Common myeloid progenitor, CD34-positive (primary cell): Measurements from ENCODE around the gene ZFPM1.
A peak's percentile ranks its signal among the peaks of the same experiment; 100 is the strongest.
"Not testable (repeated sequence)": the region's sequence is repeated elsewhere in the genome, so short reads cannot be mapped to it uniquely, and the experiment has no call there.

Experiments
- CTCF ChIA-PET: fragments of 350-600 bp; sonication (Branson Sonifier 250); formaldehyde crosslinking; loops from one replicate; lab custom pipeline; 2021; ENCODE audit warnings: antibody characterized with exemption; lab: Charles Lee
- POLR2A ChIA-PET: fragments of 350-600 bp; sonication (Branson Sonifier 250); formaldehyde crosslinking; loops from one replicate; lab custom pipeline; 2021; ENCODE audit warnings: antibody characterized with exemption; lab: Charles Lee
- DNase-seq, 3 donors: peaks; one replicate each; pipeline versions ENCODE4 v3.0.0 to v3.0.0-alpha.2; 2013
- H3K27ac ChIP-seq, 2 experiments: 1 replicate in 1 of 2; 2 replicates in 1 of 2; pipeline ENCODE4 v1.7.0; 2013; ENCODE audit warnings: inconsistent platforms in 2 of 2, low read length in 2 of 2, mild to moderate bottlenecking in 2 of 2, low read depth in 1 of 2, moderate library complexity in 1 of 2; ENCODE audit not compliant: severe bottlenecking in 2 of 2, insufficient read depth in 1 of 2, poor library complexity in 1 of 2
- H3K27me3 ChIP-seq, 5 experiments: replicated peaks in 2 of 5; 1 replicate in 3 of 5; 2 replicates in 2 of 5; pipeline versions ENCODE4 v1.6.1 to v1.7.0; 2013; ENCODE audit warnings: low read length in 4 of 5, mild to moderate bottlenecking in 2 of 5, moderate library complexity in 2 of 5, inconsistent platforms in 1 of 5; ENCODE audit not compliant: insufficient read depth in 5 of 5, control insufficient read depth in 4 of 5
- H3K36me3 ChIP-seq, 4 experiments: 1 replicate in 2 of 4; 2 replicates in 2 of 4; pipeline versions ENCODE4 v1.6.1 to v1.7.0; 2013; ENCODE audit warnings: low read length in 3 of 4, control low read depth in 1 of 4, mild to moderate bottlenecking in 1 of 4; ENCODE audit not compliant: control insufficient read depth in 4 of 4, insufficient read depth in 4 of 4
- H3K4me1 ChIP-seq, 4 experiments: 1 replicate in 3 of 4; 2 replicates in 1 of 4; pipeline versions ENCODE4 v1.6.1 to v1.7.1; 2013; ENCODE audit warnings: low read length in 3 of 4, mild to moderate bottlenecking in 3 of 4, control low read depth in 1 of 4, inconsistent platforms in 1 of 4, moderate library complexity in 1 of 4; ENCODE audit not compliant: control insufficient read depth in 4 of 4, insufficient read depth in 4 of 4; ENCODE audit errors: control extremely low read depth in 1 of 4
- H3K4me3 ChIP-seq, 7 experiments: 1 replicate in 4 of 7; 2 replicates in 3 of 7; pipeline versions ENCODE4 v1.5.1 to v1.7.0; 2013; ENCODE audit warnings: mild to moderate bottlenecking in 7 of 7, low read length in 6 of 7, moderate library complexity in 6 of 7, inconsistent platforms in 2 of 7, low read depth in 2 of 7, control low read depth in 1 of 7; ENCODE audit not compliant: insufficient read depth in 4 of 7, control insufficient read depth in 1 of 7; ENCODE audit errors: extremely low read depth in 1 of 7
- H3K9me3 ChIP-seq, 5 experiments: 1 replicate in 4 of 5; 2 replicates in 1 of 5; pipeline versions ENCODE4 v1.6.1 to v1.7.1; 2013; ENCODE audit warnings: low read length in 4 of 5, mild to moderate bottlenecking in 2 of 5, inconsistent platforms in 1 of 5, low read depth in 1 of 5, moderate library complexity in 1 of 5; ENCODE audit not compliant: control insufficient read depth in 4 of 5, insufficient read depth in 2 of 5; ENCODE audit errors: control extremely low read depth in 1 of 5
- WGBS: methylation state at CpG from one replicate; pipeline ENCODE4 v1.1.5; 2013; ENCODE audit not compliant: insufficient coverage; 5-methylcytosine and 5-hydroxymethylcytosine counted together

The ZFPM1 gene

DNA sequence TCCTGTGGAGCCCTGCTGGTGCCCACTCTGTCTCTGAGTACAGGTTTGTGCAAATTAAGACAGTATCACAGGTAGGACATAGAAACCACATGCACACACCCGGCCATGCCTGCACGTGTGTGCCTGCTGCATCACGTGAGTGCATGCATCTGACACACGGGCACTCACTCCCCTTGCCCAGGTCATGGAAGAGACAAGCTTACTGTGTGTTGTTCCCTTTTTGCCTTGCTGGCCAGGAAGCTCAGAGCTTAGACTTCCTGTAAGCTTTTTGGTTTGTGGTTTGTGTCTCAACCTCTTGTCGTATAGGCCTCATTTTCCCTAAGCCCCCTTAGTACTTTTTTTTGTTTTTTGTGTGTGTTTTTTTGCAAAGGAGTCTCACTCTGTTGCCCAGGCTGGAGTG lies 45.3 kb upstream of the ZFPM1 start:
- ChIA-PET POLR2A (no interaction called here), CTCF (interaction anchor here (1.0 kb wide), 1 partner anchor 8 kb away, joined by 3 read pairs; no protein-coding TSS in a partner anchor)
- no peaks in the 10 kb centered on the region for H3K9me3 ChIP-seq
- H3K4me3 ChIP-seq, result no peak overlapping the region
- peak; percentile 31 to 65 (median 60) for DNase-seq
- H3K4me1 ChIP-seq, result peaks cover 0 to 29% (median 9%) of the 10 kb centered on the region in 4 experiments
- no peak overlapping the region for H3K27ac ChIP-seq
- no peaks in the 10 kb centered on the region for H3K36me3 ChIP-seq
- 12% methylated on average over 4 of the region's 5 CpGs for WGBS
- H3K27me3 ChIP-seq, result no peaks in the 10 kb centered on the region

DNA sequence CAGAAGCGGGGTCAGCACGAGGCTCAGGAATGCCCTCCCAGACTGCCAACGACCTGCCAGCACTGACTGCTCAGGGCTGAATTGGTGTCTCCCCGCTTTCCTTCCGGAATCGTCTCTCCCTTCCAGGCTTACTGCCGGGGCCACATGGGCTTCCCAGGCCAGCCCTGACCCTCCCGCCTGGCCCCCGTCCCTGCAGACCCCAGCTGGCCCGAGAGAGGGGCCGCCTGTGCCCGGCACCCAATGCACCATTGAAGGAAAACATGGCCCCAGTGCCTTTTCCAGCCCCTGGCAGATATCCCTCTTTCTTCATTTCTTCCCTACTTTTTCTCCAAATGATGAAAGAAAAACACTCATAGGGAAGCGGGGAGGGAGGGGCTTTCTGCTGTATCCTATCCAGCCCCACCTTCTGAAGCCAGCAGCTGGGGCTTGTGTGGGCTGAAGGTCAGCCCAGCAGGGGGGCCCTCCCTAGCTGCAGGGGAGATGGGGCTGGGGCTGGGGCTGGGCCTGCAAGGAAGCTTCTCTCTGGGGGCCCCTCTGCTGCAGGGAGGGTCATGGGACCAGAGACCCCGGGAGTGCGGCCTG lies 44.4 kb upstream of the ZFPM1 start:
- ChIA-PET CTCF (no interaction called here), POLR2A (no interaction called here)
- Histone ChIP-seq H3K4me1 (peaks cover 0 to 29% (median 9%) of the 10 kb centered on the region in 4 experiments), H3K9me3 (no peaks in the 10 kb centered on the region), H3K36me3 (no peaks in the 10 kb centered on the region), H3K4me3 (no peak overlapping the region), H3K27me3 (no peaks in the 10 kb centered on the region), H3K27ac (no peak overlapping the region)
- WGBS, result 97% methylated on average over 14 of the region's 15 CpGs
- DNase-seq, result no peak

DNA sequence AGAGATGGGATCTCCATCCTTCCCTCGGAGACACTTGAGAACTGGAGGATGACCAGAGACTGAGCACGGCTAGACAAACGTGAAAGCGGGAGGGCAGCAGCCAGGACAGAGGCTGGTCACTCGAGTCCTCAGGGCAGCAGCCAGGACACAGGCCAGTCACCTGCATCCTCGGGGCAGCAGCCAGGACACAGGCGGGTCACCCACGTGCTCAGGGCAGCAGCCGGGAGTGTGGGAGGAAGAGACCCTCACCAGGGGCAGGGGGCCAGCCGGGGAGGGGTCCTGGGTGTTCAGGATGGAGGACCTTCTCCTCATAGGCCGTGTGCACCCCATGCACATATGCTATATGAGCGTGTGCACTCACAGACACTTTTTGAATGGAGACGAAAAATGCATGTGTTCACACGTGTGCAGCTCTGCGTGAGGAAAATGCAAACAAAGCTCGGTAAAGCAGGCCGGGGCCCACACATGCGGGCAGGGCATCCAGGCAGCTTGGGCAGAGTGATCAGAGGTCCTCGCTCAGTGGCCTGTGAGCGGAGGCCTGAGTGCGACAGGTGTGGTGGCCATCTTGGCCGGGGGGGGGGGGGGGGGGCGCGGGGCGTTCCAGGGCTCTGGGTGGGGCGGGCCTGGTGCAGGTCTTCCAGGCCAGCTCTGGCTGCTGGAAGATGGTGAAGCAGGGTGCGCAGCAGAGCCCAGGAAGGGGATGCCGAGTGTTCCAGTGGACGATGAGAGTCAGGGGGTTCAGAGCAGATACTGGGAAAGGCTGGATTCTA lies 43.6 kb upstream of the ZFPM1 start:
- H3K27ac ChIP-seq, result no peak overlapping the region
- no peaks in the 10 kb centered on the region for H3K36me3 ChIP-seq
- 96% methylated on average over 25 of the region's 29 CpGs for WGBS
- H3K27me3 ChIP-seq, result no peaks in the 10 kb centered on the region
- DNase-seq, result no peak
- ChIA-PET POLR2A (interaction anchor here (0.6 kb wide), 1 partner anchor 15 kb away, joined by 3 read pairs; no protein-coding TSS in a partner anchor), CTCF (no interaction called here)
- H3K9me3 ChIP-seq, result no peaks in the 10 kb centered on the region
- no peak overlapping the region for H3K4me3 ChIP-seq
- peaks cover 0 to 29% (median 9%) of the 10 kb centered on the region in 4 experiments for H3K4me1 ChIP-seq

DNA sequence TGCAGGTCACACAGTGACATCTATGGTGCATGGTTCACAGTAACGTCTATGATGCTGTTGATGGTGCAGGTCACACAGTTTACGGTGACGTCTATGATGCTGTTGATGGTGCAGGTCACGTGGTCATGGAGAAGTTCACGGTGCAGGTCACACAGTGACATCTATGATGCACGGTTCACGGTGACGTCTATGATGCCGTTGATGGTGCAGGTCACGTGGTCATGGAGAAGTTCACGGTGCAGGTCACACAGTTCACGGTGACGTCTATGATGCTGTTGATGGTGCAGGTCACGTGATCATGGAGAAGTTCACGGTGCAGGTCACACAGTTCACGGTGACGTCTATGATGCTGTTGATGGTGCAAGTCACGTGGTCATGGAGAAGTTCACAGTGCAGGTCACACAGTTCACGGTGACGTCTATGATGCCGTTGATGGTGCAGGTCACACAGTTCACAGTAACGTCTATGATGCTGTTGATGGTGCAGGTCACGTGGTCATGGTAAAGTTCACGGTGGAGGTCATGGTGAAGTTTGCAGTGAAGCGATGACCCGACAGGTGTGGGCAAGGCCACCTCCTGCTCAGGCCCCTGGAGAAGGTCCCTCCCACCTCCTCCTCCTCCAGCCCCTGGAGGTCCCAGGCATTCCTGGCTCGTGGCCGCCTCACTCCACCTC lies 42.6 kb upstream of the ZFPM1 start:
- H3K27ac ChIP-seq, H3K36me3 ChIP-seq, POLR2A ChIA-PET, H3K9me3 ChIP-seq, DNase-seq, H3K4me3 ChIP-seq, H3K27me3 ChIP-seq, CTCF ChIA-PET: not testable (repeated sequence)
- peaks cover 0 to 29% (median 9%) of the 10 kb centered on the region in 4 experiments for H3K4me1 ChIP-seq
- WGBS, result 99% methylated on average over 23 of the region's 28 CpGs

DNA sequence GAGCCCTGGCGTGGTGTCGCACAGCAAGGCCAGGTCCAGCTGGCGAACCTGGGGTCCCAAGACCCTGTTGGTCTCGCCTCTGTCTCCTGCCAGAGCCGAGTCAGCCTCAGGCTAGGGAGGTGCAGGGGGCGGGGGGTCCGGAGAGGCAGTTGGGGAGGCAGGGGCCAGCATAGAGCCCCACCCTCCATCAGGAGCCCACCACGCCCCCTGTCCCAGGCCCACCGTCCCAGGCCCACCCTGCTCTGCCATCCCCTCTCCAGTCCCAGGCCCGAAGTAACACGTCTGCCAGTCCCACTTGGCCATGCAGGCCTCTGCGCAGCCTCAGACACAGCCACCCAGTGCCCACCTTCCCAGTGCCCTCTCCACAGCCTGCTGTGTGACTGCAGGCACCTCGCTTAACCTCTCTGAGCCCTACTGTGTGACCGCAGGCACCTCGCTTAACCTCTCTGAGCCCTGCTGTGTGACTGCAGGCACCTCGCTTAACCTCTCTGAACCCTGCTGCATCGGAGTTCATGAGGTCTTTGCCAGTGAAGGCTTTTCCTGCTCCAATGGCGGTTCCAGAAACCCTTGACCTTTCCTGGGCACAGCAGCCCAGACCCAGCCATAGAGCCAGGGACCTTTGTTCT lies 41.0 kb upstream of the ZFPM1 start:
- WGBS, result 95% methylated on average over 14 of the region's 18 CpGs
- Histone ChIP-seq H3K27ac (no peak overlapping the region), H3K4me1 (peaks cover 0 to 23% (median 7%) of the 10 kb centered on the region in 4 experiments), H3K27me3 (no peaks in the 10 kb centered on the region), H3K4me3 (no peak overlapping the region), H3K9me3 (no peaks in the 10 kb centered on the region), H3K36me3 (no peaks in the 10 kb centered on the region)
- CTCF ChIA-PET, result no interaction called here
- no peak for DNase-seq
- POLR2A ChIA-PET, result no interaction called here

DNA sequence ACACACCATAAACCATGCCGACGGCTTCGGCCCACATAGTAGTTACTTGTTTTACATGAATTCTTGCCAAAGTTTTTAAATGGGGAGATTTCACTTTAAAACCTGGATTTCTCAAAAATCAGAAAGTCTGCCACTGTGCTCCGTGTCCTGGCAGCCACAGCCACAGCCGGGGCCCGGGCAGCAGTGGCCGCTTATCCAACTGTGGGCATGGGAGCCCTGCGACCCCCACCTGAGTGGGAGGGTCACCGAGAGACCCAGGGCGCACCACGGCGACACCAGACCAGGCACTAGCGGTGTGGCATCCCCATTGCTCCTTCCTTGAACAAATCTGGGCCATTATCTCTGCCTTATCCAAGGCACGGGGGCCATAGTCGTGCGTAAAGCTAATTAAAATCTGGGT lies 40.3 kb upstream of the ZFPM1 start:
- Histone ChIP-seq H3K27ac (no peak overlapping the region), H3K4me1 (peaks cover 0 to 16% (median 2%) of the 10 kb centered on the region in 4 experiments), H3K4me3 (no peak overlapping the region), H3K9me3 (no peaks in the 10 kb centered on the region), H3K36me3 (no peaks in the 10 kb centered on the region), H3K27me3 (no peaks in the 10 kb centered on the region)
- no peak for DNase-seq
- CTCF ChIA-PET, result interaction anchor here (1.3 kb wide), 1 partner anchor 25 kb away, joined by 4 read pairs; no protein-coding TSS in a partner anchor
- POLR2A ChIA-PET, result no interaction called here
- WGBS, result 95% methylated on average over 16 of the region's 16 CpGs
